Parathyroid adenoma (tissue), 2 donors: ENCODE data around the gene HDGFL3.
"Not testable (repeated sequence)": the region's sequence is repeated elsewhere in the genome, so short reads cannot be mapped to it uniquely, and the experiment has no call there.

Experiments
- H2AFZ ChIP-seq: fragments of 300-600 bp; sonication (generic); one replicate; pipeline ENCODE4 v1.7.0; 2017; ENCODE audit warnings: antibody characterized with exemption, mild to moderate bottlenecking
- H3K27ac ChIP-seq: fragments of 300-600 bp; sonication (generic); one replicate; pipeline ENCODE4 v1.7.0; 2017
- H3K27me3 ChIP-seq: fragments of 300-600 bp; sonication (generic); one replicate; pipeline ENCODE4 v1.7.0; 2017; ENCODE audit warnings: low read length; ENCODE audit not compliant: control insufficient read depth, insufficient read depth
- H3K36me3 ChIP-seq: fragments of 300-600 bp; sonication (generic); one replicate; pipeline ENCODE4 v1.7.0; 2017; ENCODE audit warnings: low read length; ENCODE audit not compliant: control insufficient read depth, insufficient read depth
- H3K4me1 ChIP-seq: fragments of 300-600 bp; sonication (generic); one replicate; pipeline ENCODE4 v1.7.0; 2017; ENCODE audit warnings: control low read depth
- H3K4me2 ChIP-seq: fragments of 300-600 bp; sonication (generic); one replicate; pipeline ENCODE4 v1.7.0; 2017; ENCODE audit warnings: low read length
- H3K4me3 ChIP-seq: fragments of 300-600 bp; sonication (generic); one replicate; pipeline ENCODE4 v1.7.0; 2017; ENCODE audit warnings: low read depth, low read length
- H3K79me2 ChIP-seq: fragments of 300-600 bp; sonication (generic); one replicate; pipeline ENCODE4 v1.7.0; 2017; ENCODE audit warnings: control low read depth
- H3K9ac ChIP-seq: fragments of 300-600 bp; sonication (generic); one replicate; pipeline ENCODE4 v1.7.0; 2017; ENCODE audit warnings: mild to moderate bottlenecking
- H3K9me3 ChIP-seq: fragments of 300-600 bp; sonication (generic); one replicate; pipeline ENCODE4 v1.7.0; 2017; ENCODE audit warnings: low read length; ENCODE audit not compliant: control insufficient read depth
- CTCF ChIP-seq: fragments of 300-600 bp; sonication (generic); IDR thresholded peaks from one replicate; pipeline ENCODE4 v1.7.0; 2017; ENCODE audit warnings: antibody characterized with exemption, mild to moderate bottlenecking
- donor health status: primary hyperparathyroidism.

HDGFL3 gene

GRCh38 chr15:83100097-83100646 lies 107.5 kb downstream of the HDGFL3 start:
- Histone ChIP-seq H3K4me1 (no peaks in the 10 kb centered on the region), H3K4me3 (no peak overlapping the region), H3K9me3 (no peaks in the 10 kb centered on the region), H3K27ac (no peak overlapping the region), H3K4me2 (no peak overlapping the region), H2AFZ (no peak overlapping the region), H3K9ac (no peak overlapping the region), H3K27me3 (no peaks in the 10 kb centered on the region), H3K36me3 (no peaks in the 10 kb centered on the region), H3K79me2 (no peaks in the 10 kb centered on the region)
- TF ChIP-seq CTCF: no peak

- no peak for TF ChIP-seq CTCF
- no peaks in the 10 kb centered on the region for H3K79me2 ChIP-seq
- no peak overlapping the region for H3K4me3 ChIP-seq
- no peak overlapping the region for H3K4me2 ChIP-seq
- no peaks in the 10 kb centered on the region for H3K36me3 ChIP-seq
- no peak overlapping the region for H3K27ac ChIP-seq
- no peak overlapping the region for H2AFZ ChIP-seq
- no peak overlapping the region for H3K9ac ChIP-seq
- no peaks in the 10 kb centered on the region for H3K9me3 ChIP-seq
- H3K27me3 ChIP-seq: no peaks in the 10 kb centered on the region
- H3K4me1 ChIP-seq: no peaks in the 10 kb centered on the region
These were observed 108.3 kb downstream of the HDGFL3 start for GRCh38 chr15:83099290-83099689.

GRCh38 chr15:83098079-83098478 lies 109.5 kb downstream of the HDGFL3 start:
- Histone ChIP-seq H3K4me3 (no peak overlapping the region), H2AFZ (no peak overlapping the region), H3K36me3 (no peaks in the 10 kb centered on the region), H3K27me3 (no peaks in the 10 kb centered on the region), H3K4me2 (no peak overlapping the region), H3K9ac (no peak overlapping the region), H3K4me1 (no peaks in the 10 kb centered on the region), H3K27ac (no peak overlapping the region), H3K79me2 (no peaks in the 10 kb centered on the region), H3K9me3 (no peaks in the 10 kb centered on the region)
- no peak for TF ChIP-seq CTCF

- no peaks in the 10 kb centered on the region for H3K36me3 ChIP-seq
- no peak overlapping the region for H3K9ac ChIP-seq
- no peak overlapping the region for H3K27ac ChIP-seq
- no peak for TF ChIP-seq CTCF
- H2AFZ ChIP-seq: no peak overlapping the region
- no peaks in the 10 kb centered on the region for H3K9me3 ChIP-seq
- H3K79me2 ChIP-seq: no peaks in the 10 kb centered on the region
- no peak overlapping the region for H3K4me2 ChIP-seq
- no peaks in the 10 kb centered on the region for H3K27me3 ChIP-seq
- no peak overlapping the region for H3K4me3 ChIP-seq
- no peaks in the 10 kb centered on the region for H3K4me1 ChIP-seq
These were observed 113.0 kb downstream of the HDGFL3 start for GRCh38 chr15:83094583-83094982.

GRCh38 chr15:83092309-83092976 lies 115.2 kb downstream of the HDGFL3 start:
- Histone ChIP-seq H3K27me3 (no peaks in the 10 kb centered on the region), H3K9ac (no peak overlapping the region), H3K4me3 (no peak overlapping the region), H2AFZ (no peak overlapping the region), H3K9me3 (no peaks in the 10 kb centered on the region), H3K4me2 (no peak overlapping the region), H3K27ac (no peak overlapping the region), H3K4me1 (no peaks in the 10 kb centered on the region), H3K79me2 (no peaks in the 10 kb centered on the region), H3K36me3 (no peaks in the 10 kb centered on the region)
- TF ChIP-seq CTCF: no peak

GRCh38 chr15:83091965-83092308 lies 115.7 kb downstream of the HDGFL3 start:
- H3K27me3 ChIP-seq, H3K4me3 ChIP-seq, H3K9me3 ChIP-seq, H3K79me2 ChIP-seq, H3K27ac ChIP-seq, H3K9ac ChIP-seq, H3K4me1 ChIP-seq, H3K4me2 ChIP-seq, H2AFZ ChIP-seq, H3K36me3 ChIP-seq: not testable (repeated sequence)
